ENCODE results near the gene EP300.

DNA sequence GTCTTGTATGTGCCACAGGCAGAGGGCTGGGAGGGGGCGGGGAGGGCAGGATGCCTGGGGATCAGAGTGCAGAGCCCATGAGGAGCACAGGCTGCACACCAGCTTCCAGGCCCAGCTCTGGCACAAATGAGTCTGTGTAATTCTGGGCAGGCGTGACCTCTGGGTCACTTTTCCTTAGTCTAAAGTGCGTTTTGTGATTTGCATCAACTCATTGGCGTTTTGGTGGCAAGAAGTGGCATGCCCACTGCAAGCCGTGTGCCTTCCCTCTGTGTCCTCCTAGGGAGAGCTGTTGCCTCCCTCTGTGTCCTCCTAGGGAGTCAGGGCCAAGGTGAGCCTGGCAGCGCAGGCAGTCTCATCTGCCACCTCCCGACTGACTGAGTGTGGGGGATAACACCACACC is 131.1 kb downstream of the EP300 start:
- no peak for TF ChIP-seq POLR2A (IDR thresholded peaks at IDR 0.05)
- TF ChIP-seq CTCF (IDR thresholded peaks at IDR 0.05): no peak
